ENCODE measurements around the gene SASS6. TPM values are rescaled to one million over a fixed set of nuclear protein-coding genes. Genes with fewer than 3 reads are reported as not detected.

Gene SASS6
- total RNA-seq, 1 donor from 2014 or later = 3.6 TPM

- H3K9me3 Mint-ChIP-seq (ENCODE audit: unreplicated experiment) = no peaks in the 10 kb centered on the region
- Histone ChIP-seq H3K9ac (ENCODE audit: low read length) (no peak overlapping the region), H3K9me3 (ENCODE audit: insufficient read depth, low read depth, low read length) (no peaks in the 10 kb centered on the region), H2AFZ (ENCODE audit: low read depth, low read length) (no peak overlapping the region), H3K4me3 (ENCODE audit: insufficient read depth, low read depth, low read length) (no peak overlapping the region), H4K20me1 (ENCODE audit: insufficient read depth, low read length) (peaks cover 84% of the 10 kb centered on the region), H3K4me2 (ENCODE audit: low read length) (no peak overlapping the region), H3K27me3 (ENCODE audit: insufficient read depth, low read length) (no peaks in the 10 kb centered on the region), H3K4me1 (ENCODE audit: insufficient read depth, low read length) (no peaks in the 10 kb centered on the region), H3K36me3 (ENCODE audit: insufficient read depth, low read length) (no peaks in the 10 kb centered on the region), H3K27ac (ENCODE audit: low read depth, low read length) (no peak overlapping the region), H3K79me2 (ENCODE audit: insufficient read depth, low read length) (peaks cover 100% of the 10 kb centered on the region)
- peaks cover 20% of the 10 kb centered on the region for H3K4me1 Mint-ChIP-seq (ENCODE audit: low read depth, unreplicated experiment)
- FAIRE-seq (no peak), DNase-seq (ENCODE audit: low read depth) (no peak)
- no peak overlapping the region for H3K27ac Mint-ChIP-seq (ENCODE audit: unreplicated experiment)
- no peaks in the 10 kb centered on the region for H3K27me3 Mint-ChIP-seq (ENCODE audit: low read depth, unreplicated experiment)
- no peak for TF ChIP-seq CTCF (IDR thresholded peaks at IDR 0.05; ENCODE audit: insufficient read depth, low read depth, low read length)
- TF ChIP-seq EZH2 (IDR thresholded peaks at IDR 0.05; ENCODE audit: insufficient read depth, low read length) = no peak
- H3K4me3 Mint-ChIP-seq (ENCODE audit: unreplicated experiment) = no peak overlapping the region
- peaks cover 3% of the 10 kb centered on the region for H3K36me3 Mint-ChIP-seq (ENCODE audit: low read depth, unreplicated experiment)
Observed at GRCh38 chr1:100045206-100045605, 87.5 kb downstream of the SASS6 start.

GRCh38 chr1:100039591-100039990 is 93.1 kb downstream of the SASS6 start:
- Histone ChIP-seq H3K4me2 (ENCODE audit: low read length) (peak overlapping the region; percentile 99), H3K27ac (ENCODE audit: low read depth, low read length) (peak overlapping the region; percentile 97), H3K4me1 (ENCODE audit: insufficient read depth, low read length) (no peaks in the 10 kb centered on the region), H3K4me3 (ENCODE audit: insufficient read depth, low read depth, low read length) (peak overlapping the region; percentile 97), H3K27me3 (ENCODE audit: insufficient read depth, low read length) (no peaks in the 10 kb centered on the region), H3K9me3 (ENCODE audit: insufficient read depth, low read depth, low read length) (no peaks in the 10 kb centered on the region), H3K9ac (ENCODE audit: low read length) (peak overlapping the region; percentile 98), H2AFZ (ENCODE audit: low read depth, low read length) (no peak overlapping the region), H3K79me2 (ENCODE audit: insufficient read depth, low read length) (peaks cover 80% of the 10 kb centered on the region), H3K36me3 (ENCODE audit: insufficient read depth, low read length) (no peaks in the 10 kb centered on the region), H4K20me1 (ENCODE audit: insufficient read depth, low read length) (peaks cover 45% of the 10 kb centered on the region)
- Mint-ChIP-seq H3K27ac (ENCODE audit: unreplicated experiment) (peak overlapping the region; percentile 97), H3K4me3 (ENCODE audit: unreplicated experiment) (peak overlapping the region; percentile 95), H3K36me3 (ENCODE audit: low read depth, unreplicated experiment) (peaks cover 3% of the 10 kb centered on the region), H3K27me3 (ENCODE audit: low read depth, unreplicated experiment) (no peaks in the 10 kb centered on the region), H3K9me3 (ENCODE audit: unreplicated experiment) (no peaks in the 10 kb centered on the region), H3K4me1 (ENCODE audit: low read depth, unreplicated experiment) (peaks cover 9% of the 10 kb centered on the region)
- TF ChIP-seq CTCF (IDR thresholded peaks at IDR 0.05; ENCODE audit: insufficient read depth, low read depth, low read length) = no peak
- FAIRE-seq = no peak
- DNase-seq (ENCODE audit: low read depth) = no peak

DNA sequence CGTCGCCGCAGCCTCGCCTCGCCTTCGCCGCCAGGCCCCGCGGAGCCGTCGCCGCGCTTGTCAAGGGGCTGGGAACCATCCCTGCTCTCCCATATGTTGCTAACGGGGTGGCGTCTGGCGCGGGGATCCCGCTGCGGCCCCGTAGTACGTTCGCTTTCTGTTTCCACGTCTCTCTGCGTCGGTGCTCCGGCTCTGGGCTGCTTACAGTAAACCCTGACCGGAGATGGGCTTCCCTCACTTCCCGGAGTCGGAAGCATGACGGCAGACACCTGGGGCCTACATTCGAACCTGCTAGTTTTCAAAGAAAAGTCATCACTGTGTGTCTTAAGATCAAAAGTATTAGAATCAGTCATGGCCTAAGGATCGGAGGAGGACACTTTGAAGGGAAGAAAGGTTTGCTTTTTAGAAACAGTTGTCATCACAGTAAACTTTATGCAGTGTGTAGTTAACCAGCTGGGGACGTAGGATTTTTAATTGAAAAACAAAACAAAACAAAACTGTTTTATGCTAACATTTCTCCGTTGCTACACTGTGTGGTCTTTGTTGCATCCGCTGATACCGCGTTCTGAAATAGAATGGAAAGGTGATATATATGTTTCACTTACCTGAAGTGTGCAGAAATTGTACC is 94.0 kb downstream of the SASS6 start:
- H3K4me3 ChIP-seq (ENCODE audit: insufficient read depth, low read depth, low read length) = peak overlapping the region; percentile 97
- H3K36me3 ChIP-seq (ENCODE audit: insufficient read depth, low read length) = no peaks in the 10 kb centered on the region
- H3K79me2 ChIP-seq (ENCODE audit: insufficient read depth, low read length) = peaks cover 71% of the 10 kb centered on the region
- FAIRE-seq = peak; percentile 5
- Mint-ChIP-seq H3K4me1 (ENCODE audit: low read depth, unreplicated experiment) (peaks cover 9% of the 10 kb centered on the region), H3K9me3 (ENCODE audit: unreplicated experiment) (no peaks in the 10 kb centered on the region), H3K36me3 (ENCODE audit: low read depth, unreplicated experiment) (no peaks in the 10 kb centered on the region), H3K27me3 (ENCODE audit: low read depth, unreplicated experiment) (no peaks in the 10 kb centered on the region), H3K27ac (ENCODE audit: unreplicated experiment) (peak overlapping the region; percentile 97), H3K4me3 (ENCODE audit: unreplicated experiment) (peak overlapping the region; percentile 95)
- H3K27me3 ChIP-seq (ENCODE audit: insufficient read depth, low read length) = no peaks in the 10 kb centered on the region
- DNase-seq (ENCODE audit: low read depth) = peak; percentile 62
- peak overlapping the region; percentile 99 for H3K4me2 ChIP-seq (ENCODE audit: low read length)
- peak overlapping the region; percentile 38 for H2AFZ ChIP-seq (ENCODE audit: low read depth, low read length)
- peak overlapping the region; percentile 97 for H3K27ac ChIP-seq (ENCODE audit: low read depth, low read length)
- peak overlapping the region; percentile 98 for H3K9ac ChIP-seq (ENCODE audit: low read length)
- peaks cover 37% of the 10 kb centered on the region for H4K20me1 ChIP-seq (ENCODE audit: insufficient read depth, low read length)
- no peaks in the 10 kb centered on the region for H3K4me1 ChIP-seq (ENCODE audit: insufficient read depth, low read length)
- no peaks in the 10 kb centered on the region for H3K9me3 ChIP-seq (ENCODE audit: insufficient read depth, low read depth, low read length)
- no peak for TF ChIP-seq EZH2 (IDR thresholded peaks at IDR 0.05; ENCODE audit: insufficient read depth, low read length)
- no peak for TF ChIP-seq CTCF (IDR thresholded peaks at IDR 0.05; ENCODE audit: insufficient read depth, low read depth, low read length)

Measured in astrocyte (in vitro differentiated cells and primary cell).